SK-N-SH (cell line): ENCODE data around the gene NOTCH2.
"Not testable (repeated sequence)": the region's sequence is repeated elsewhere in the genome, so short reads cannot be mapped to it uniquely, and the experiment has no call there.

Source experiments
- CTCF ChIP-seq: fragments of 200-600 bp; sonication (generic); IDR thresholded peaks from 2 replicates; pipeline ENCODE4 v1.6.1; 2017; ENCODE audit warnings: antibody characterized with exemption, mild to moderate bottlenecking, moderate library complexity
- PBX3 ChIP-seq: IDR thresholded peaks from 2 replicates; pipeline ENCODE4; 2012
- RFX5 ChIP-seq: IDR thresholded peaks from 2 replicates; pipeline ENCODE4 v1.6.1; 2012; ENCODE audit warnings: mild to moderate bottlenecking, improper control_type of control experiment, low read length

GRCh38 chr1:120001035-120001434 lies 68.4 kb downstream of the NOTCH2 start:
- not testable (repeated sequence) for TF ChIP-seq PBX3, CTCF, RFX5
